Measurements from ENCODE around the gene TEX29.

GRCh38 chr13:111385183-111385857 lies 64.9 kb downstream of the TEX29 start:
- no peak for TF ChIP-seq CTCF (IDR thresholded peaks at IDR 0.05)
- no peak for TF ChIP-seq POLR2A (IDR thresholded peaks at IDR 0.05)
